ENCODE data around the gene FARP1.

FARP1 gene

GRCh38 chr13:98466634-98467236 lies 323.8 kb downstream of the FARP1 start:
- peak; percentile 61 for DNase-seq (ENCODE audit: low read depth)
- no peak overlapping the region for H3K4me3 ChIP-seq (replicated peaks; ENCODE audit: low read depth, low read length)
- TF ChIP-seq CTCF (IDR thresholded peaks at IDR 0.05; ENCODE audit: low read length, missing control alignments), result peak; percentile 70

GRCh38 chr13:98467263-98467985 lies 324.5 kb downstream of the FARP1 start:
- no peak for TF ChIP-seq CTCF (IDR thresholded peaks at IDR 0.05; ENCODE audit: low read length, missing control alignments)
- no peak for DNase-seq (ENCODE audit: low read depth)
- H3K4me3 ChIP-seq (replicated peaks; ENCODE audit: low read depth, low read length), result no peak overlapping the region

- H3K4me3 ChIP-seq (replicated peaks; ENCODE audit: low read depth, low read length), result no peak overlapping the region
- TF ChIP-seq CTCF (IDR thresholded peaks at IDR 0.05; ENCODE audit: low read length, missing control alignments), result no peak
- DNase-seq (ENCODE audit: low read depth), result no peak
Measured at GRCh38 chr13:98468361-98468760, 325.5 kb downstream of the FARP1 start.

- no peak for DNase-seq (ENCODE audit: low read depth)
- no peak overlapping the region for H3K4me3 ChIP-seq (replicated peaks; ENCODE audit: low read depth, low read length)
- no peak for TF ChIP-seq CTCF (IDR thresholded peaks at IDR 0.05; ENCODE audit: low read length, missing control alignments)
Measured at GRCh38 chr13:98468929-98469328, 326.0 kb downstream of the FARP1 start.

- DNase-seq (ENCODE audit: low read depth), result no peak
- no peak overlapping the region for H3K4me3 ChIP-seq (replicated peaks; ENCODE audit: low read depth, low read length)
- no peak for TF ChIP-seq CTCF (IDR thresholded peaks at IDR 0.05; ENCODE audit: low read length, missing control alignments)
Measured at GRCh38 chr13:98470920-98471319, 328.0 kb downstream of the FARP1 start.

GRCh38 chr13:98471934-98472333 lies 329.0 kb downstream of the FARP1 start:
- no peak for DNase-seq (ENCODE audit: low read depth)
- no peak overlapping the region for H3K4me3 ChIP-seq (replicated peaks; ENCODE audit: low read depth, low read length)
- TF ChIP-seq CTCF (IDR thresholded peaks at IDR 0.05; ENCODE audit: low read length, missing control alignments), result no peak
